Motor neuron (in vitro differentiated cells): ENCODE measurements around the gene GCNT2. TPM values are rescaled to one million over a fixed set of nuclear protein-coding genes. Genes with fewer than 3 reads are reported as not detected.
A peak's percentile ranks its signal among the peaks of the same experiment; 100 is the strongest.
"Not testable (repeated sequence)": the region's sequence is repeated elsewhere in the genome, so short reads cannot be mapped to it uniquely, and the experiment has no call there.

Experiments used
- ATAC-seq, 8 experiments: fragments of 200-7000 bp; cut with Tn5 transposase; replicated peaks in 6 of 8; 2 replicates each; pipeline ENCODE4 v1.8.0; 2021; ENCODE audit warnings: mild to moderate bottlenecking in 8 of 8, moderate library complexity in 8 of 8
- H3K27ac ChIP-seq, 2 donors: fragments of 250-450 bp; sonication (Bioruptor Pico); 2 replicates each; pipeline ENCODE4 v1.9.0; 2021; ENCODE audit warnings: antibody characterized with exemption in 2 of 2, mild to moderate bottlenecking in 2 of 2, moderate library complexity in 1 of 2
- H3K4me1 ChIP-seq, 2 donors: fragments of 250-450 bp; sonication (Bioruptor Pico); replicated peaks in 1 of 2; 2 replicates each; pipeline ENCODE4 v1.6.1; 2021; ENCODE audit warnings: antibody characterized with exemption in 2 of 2, mild to moderate bottlenecking in 2 of 2, moderate library complexity in 1 of 2
- H3K4me3 ChIP-seq, 5 donors: fragments of 250-450 bp; sonication (Bioruptor Pico); 2 replicates each; pipeline ENCODE4 v1.9.0; 2021; ENCODE audit warnings: antibody characterized with exemption in 5 of 5, mild to moderate bottlenecking in 5 of 5, moderate library complexity in 4 of 5
- WGBS, 10 experiments: fragments of 450-650 bp; shearing (Covaris generic); methylation state at CpG; one replicate each; pipeline ENCODE4 v1.0.0; 2022; 5-methylcytosine and 5-hydroxymethylcytosine counted together
- in situ Hi-C, 9 experiments: fragments of 400-800 bp; cut with MboI; loops; one replicate each; pipeline ENCODE4 v1.15.0; 2021; ENCODE audit warnings: low sequenced_read_pairs in 9 of 9, low pct_unique_long_range_greater_than_20kb in 2 of 9; ENCODE audit not compliant: unreplicated experiment in 9 of 9
- total RNA-seq, 8 experiments: library from RNA; unstranded; fragments of 300-600 nt; gene quantifications; 2 replicates each; pipeline versions ENCODE4 v1.2.3 to v1.2.4, GENCODE V29; 2022

GCNT2 gene
- total RNA-seq, 8 experiments from 2014 or later, result 0.51 to 19.7 (median 8.0) TPM

GRCh38 chr6:10640412-10640811, 119.3 kb downstream of the GCNT2 start:
- no peaks in the 10 kb centered on the region for H3K4me1 ChIP-seq
- WGBS, 10 experiments, result 33 to 100% (median 93%) methylated on average over 1 to 8 of the region's 8 CpGs; no CpG with 5 or more reads in 2 of the 10 experiments
- no peak overlapping the region for H3K4me3 ChIP-seq
- in situ Hi-C loops, result no loop called here
- ATAC-seq, result no peak
- H3K27ac ChIP-seq, result no peak overlapping the region

GRCh38 chr6:10641528-10641927, 120.4 kb downstream of the GCNT2 start:
- in situ Hi-C loops, result no loop called here
- Histone ChIP-seq H3K4me1 (no peaks in the 10 kb centered on the region), H3K4me3 (no peak overlapping the region), H3K27ac (no peak overlapping the region)
- ATAC-seq, result peak in 3 of 8 experiments; percentile 18 to 57 (median 24)
- 43 to 100% (median 79%) methylated on average over 1 to 3 of the region's 3 CpGs; no CpG with 5 or more reads in 2 of the 10 experiments for WGBS, 10 experiments

DNA sequence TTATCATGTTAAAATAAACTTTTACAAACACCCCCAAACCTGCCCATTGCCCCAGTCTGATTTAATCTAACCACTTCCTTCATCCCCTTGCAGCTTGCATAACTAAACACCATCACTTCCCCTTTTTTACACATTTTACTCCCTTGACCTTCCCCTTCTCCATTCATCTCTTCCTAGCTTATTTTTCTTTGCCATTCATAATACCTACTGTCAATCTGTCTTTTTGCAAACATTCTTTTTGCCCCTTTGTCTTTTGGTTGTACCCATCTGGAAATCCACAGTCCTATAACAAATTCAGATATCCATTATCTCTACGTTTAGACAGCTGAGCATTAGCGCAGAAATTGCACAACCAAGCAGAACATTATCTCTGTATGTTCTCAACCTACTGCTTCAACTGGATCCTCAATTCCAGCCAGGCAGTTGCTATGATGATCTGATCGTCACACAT, 122.1 kb downstream of the GCNT2 start:
- no peak for ATAC-seq
- Histone ChIP-seq H3K4me3 (no peak overlapping the region), H3K4me1 (no peaks in the 10 kb centered on the region), H3K27ac (no peak overlapping the region)
- in situ Hi-C loops, result no loop called here
- WGBS, 10 experiments, result 44 to 100% (median 80%) methylated on average over 3 of the region's 3 CpGs

DNA sequence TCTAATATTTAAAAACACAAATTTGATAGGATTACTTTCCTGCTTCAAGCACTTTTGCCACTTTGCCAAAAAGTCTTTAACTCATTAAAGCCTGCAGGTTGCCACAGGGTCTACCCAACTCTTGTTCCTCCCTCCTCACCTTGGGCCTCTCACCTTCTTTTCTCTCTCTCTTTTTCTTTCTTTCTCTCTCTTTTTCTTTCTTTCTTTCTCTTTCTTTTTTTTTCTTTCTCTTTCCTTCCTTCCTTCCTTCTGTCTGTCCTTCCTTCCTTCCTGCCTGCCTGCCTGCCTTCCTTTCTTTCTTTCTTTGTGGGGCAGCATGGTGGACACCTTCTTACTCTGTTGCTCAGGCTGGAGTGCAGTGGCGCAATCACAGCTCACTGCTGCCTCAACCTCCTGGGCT, 123.1 kb downstream of the GCNT2 start:
- ATAC-seq, result no peak
- no peak overlapping the region for H3K27ac ChIP-seq
- WGBS, 10 experiments, result 17 to 100% (median 86%) methylated on average over 1 of the region's 1 CpG; no CpG with 5 or more reads in 3 of the 10 experiments
- no peaks in the 10 kb centered on the region for H3K4me1 ChIP-seq
- H3K4me3 ChIP-seq, result no peak overlapping the region
- in situ Hi-C loops, result no loop called here

- ATAC-seq, result no peak
- no peak overlapping the region for H3K4me3 ChIP-seq
- in situ Hi-C loops, result no loop called here
- 23 to 92% (median 82%) methylated on average over 1 to 11 of the region's 12 CpGs for WGBS, 10 experiments
- H3K4me1 ChIP-seq, result peaks cover 0 to 5% of the 10 kb centered on the region in 2 donors
- H3K27ac ChIP-seq, result no peak overlapping the region
Observed at GRCh38 chr6:10655508-10656055, 134.4 kb downstream of the GCNT2 start.

GRCh38 chr6:10658910-10659698, 138.0 kb downstream of the GCNT2 start:
- Histone ChIP-seq H3K4me1 (peaks cover 0 to 5% of the 10 kb centered on the region in 2 donors), H3K4me3 (peak overlapping the region in 4 of 5 donors; percentile 22 to 38 (median 28)), H3K27ac (peak overlapping the region; percentile 36 to 62)
- 0 to 100% (median 67%) methylated on average over 1 to 11 of the region's 24 CpGs; no CpG with 5 or more reads in 1 of the 10 experiments for WGBS, 10 experiments
- ATAC-seq, result peak in 5 of 8 experiments; percentile 46 to 84 (median 77)
- in situ Hi-C loops, result no loop called here

GRCh38 chr6:10659699-10660348, 138.7 kb downstream of the GCNT2 start:
- Histone ChIP-seq H3K4me1 (peaks cover 0 to 5% of the 10 kb centered on the region in 2 donors), H3K27ac (peak overlapping the region; percentile 36 to 62), H3K4me3 (peak overlapping the region in 4 of 5 donors; percentile 22 to 38 (median 28))
- in situ Hi-C loops, result no loop called here
- 73 to 100% (median 100%) methylated on average over 1 to 18 of the region's 48 CpGs; no CpG with 5 or more reads in 7 of the 10 experiments for WGBS, 10 experiments
- ATAC-seq, result peak in 5 of 8 experiments; percentile 69 to 95 (median 94)

- H3K4me1 ChIP-seq, H3K27ac ChIP-seq, ATAC-seq, in situ Hi-C loops, H3K4me3 ChIP-seq: not testable (repeated sequence)
- 40 to 96% (median 90%) methylated on average over 1 to 10 of the region's 11 CpGs; no CpG with 5 or more reads in 1 of the 10 experiments for WGBS, 10 experiments
Observed at GRCh38 chr6:10660431-10661191, 139.5 kb downstream of the GCNT2 start.

GRCh38 chr6:10662207-10662606, 141.1 kb downstream of the GCNT2 start:
- WGBS, 10 experiments, result 0 to 100% (median 87%) methylated on average over 1 to 7 of the region's 8 CpGs; no CpG with 5 or more reads in 1 of the 10 experiments
- Histone ChIP-seq H3K4me1 (peaks cover 0 to 5% of the 10 kb centered on the region in 2 donors), H3K4me3 (no peak overlapping the region), H3K27ac (no peak overlapping the region)
- no peak for ATAC-seq
- in situ Hi-C loops, result no loop called here

DNA sequence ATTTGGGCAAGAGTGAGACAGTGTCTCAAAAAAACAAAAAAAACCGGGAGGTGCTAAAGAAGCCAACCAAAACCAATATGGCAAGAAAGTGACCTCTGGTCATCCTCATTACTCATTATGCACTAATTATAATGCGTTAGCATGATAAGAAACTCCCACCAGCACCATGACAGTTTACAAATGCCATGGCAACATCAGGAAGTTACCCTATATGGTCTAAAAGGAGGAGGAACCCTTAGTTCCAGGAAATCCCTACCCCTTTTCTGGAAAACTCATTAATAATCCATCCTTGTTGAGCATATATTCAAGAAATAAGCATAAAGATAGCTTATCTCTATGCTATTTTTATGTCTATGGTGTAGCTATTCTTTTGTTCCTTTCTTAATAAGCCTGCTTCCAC, 141.6 kb downstream of the GCNT2 start:
- Histone ChIP-seq H3K4me1 (peaks cover 0 to 5% of the 10 kb centered on the region in 2 donors), H3K27ac (no peak overlapping the region), H3K4me3 (no peak overlapping the region)
- WGBS, 10 experiments, result 0 to 100% (median 52%) methylated on average over 1 to 2 of the region's 2 CpGs; no CpG with 5 or more reads in 4 of the 10 experiments
- in situ Hi-C loops, result no loop called here
- ATAC-seq, result peak in 3 of 8 experiments; percentile 37 to 47 (median 41)

- ATAC-seq, H3K4me3 ChIP-seq, H3K27ac ChIP-seq, in situ Hi-C loops, H3K4me1 ChIP-seq: not testable (repeated sequence)
- WGBS, 10 experiments, result 0 to 89% (median 50%) methylated on average over 1 of the region's 1 CpG; no CpG with 5 or more reads in 5 of the 10 experiments
Observed at GRCh38 chr6:10665595-10665994, 144.4 kb downstream of the GCNT2 start.

DNA sequence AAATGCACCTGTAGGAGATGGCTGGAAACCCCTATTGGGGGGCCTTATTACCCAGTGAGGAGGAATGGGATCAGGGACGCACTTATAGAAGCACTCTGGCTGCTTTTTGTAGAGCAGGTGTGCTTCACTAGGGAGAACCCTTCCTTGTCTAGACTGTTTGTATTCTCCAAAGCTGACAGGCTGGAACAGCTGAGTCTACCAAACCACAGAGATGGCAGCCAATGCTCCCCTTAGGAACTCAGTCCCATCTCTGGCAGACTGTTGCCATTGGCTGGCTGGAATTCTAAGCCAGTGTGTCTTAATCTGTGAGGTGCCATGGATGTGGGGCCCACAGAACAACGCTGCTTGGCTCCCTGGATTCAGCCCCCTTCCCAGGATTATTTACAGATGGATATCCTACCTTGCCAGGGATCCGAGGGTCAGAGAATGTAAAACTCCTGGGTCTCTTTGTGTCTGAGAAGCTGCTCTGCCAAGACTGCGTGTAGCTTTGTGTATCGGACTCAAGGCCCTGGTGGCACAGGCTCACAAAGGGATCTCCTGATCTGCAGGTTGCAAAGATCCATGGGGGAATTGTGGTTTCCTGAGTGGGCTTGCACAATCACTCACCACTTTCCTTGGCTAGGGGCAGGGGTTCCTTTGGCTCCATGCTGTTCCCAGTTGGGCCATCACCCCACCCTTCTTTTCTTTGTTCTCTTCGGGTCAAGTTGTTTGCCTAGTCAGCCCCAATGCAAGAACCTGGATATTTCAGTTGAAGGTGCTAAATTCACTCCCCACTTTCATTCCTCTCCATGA, 147.2 kb downstream of the GCNT2 start:
- whole genome bisulfite sequencing, 10 experiments, result 0 to 92% (median 70%) methylated on average over 1 to 5 of the region's 6 CpGs; no CpG with 5 or more reads in 2 of the 10 experiments
- H3K27ac ChIP-seq, result no peak overlapping the region
- no peaks in the 10 kb centered on the region for H3K4me1 ChIP-seq
- no peak for ATAC-seq
- in situ Hi-C loops, result no loop called here
- H3K4me3 ChIP-seq, result no peak overlapping the region
